Measurements from ENCODE around the gene RNF224. TPM values are rescaled to one million over a fixed set of nuclear protein-coding genes. Genes with fewer than 3 reads are reported as not detected.
A peak's percentile ranks its signal among the peaks of the same experiment; 100 is the strongest.

Gene RNF224
- total RNA-seq, 1 donor from 2014 or later, result not detected

DNA sequence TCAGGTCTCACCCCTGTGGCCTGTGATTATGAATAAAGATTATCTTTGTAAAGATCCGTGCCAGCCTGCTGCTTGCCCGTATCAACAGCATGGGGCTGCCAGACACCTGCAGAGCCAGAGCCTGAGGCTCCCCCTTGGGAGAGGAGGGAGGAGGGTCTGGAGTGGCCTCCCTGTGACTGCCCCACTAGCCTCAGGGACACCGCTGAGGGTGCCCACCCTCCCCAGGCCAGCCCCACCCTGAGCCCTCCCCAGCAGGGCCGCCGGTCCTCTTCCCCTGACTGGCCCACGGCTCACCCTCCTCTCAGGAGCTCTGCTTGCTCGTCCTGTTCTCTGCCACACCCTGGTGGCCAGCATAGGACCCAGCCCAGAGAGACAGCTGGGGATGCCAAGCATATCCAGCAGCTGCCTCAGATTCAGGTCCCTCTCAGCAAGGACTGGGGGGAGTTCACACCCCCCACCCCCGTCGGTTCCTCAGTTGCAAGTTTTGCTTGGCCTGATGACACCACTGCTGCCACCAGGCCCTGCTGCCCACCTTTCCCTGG lies 36.9 kb upstream of the RNF224 start:
- TF ChIP-seq, protein P1, sequence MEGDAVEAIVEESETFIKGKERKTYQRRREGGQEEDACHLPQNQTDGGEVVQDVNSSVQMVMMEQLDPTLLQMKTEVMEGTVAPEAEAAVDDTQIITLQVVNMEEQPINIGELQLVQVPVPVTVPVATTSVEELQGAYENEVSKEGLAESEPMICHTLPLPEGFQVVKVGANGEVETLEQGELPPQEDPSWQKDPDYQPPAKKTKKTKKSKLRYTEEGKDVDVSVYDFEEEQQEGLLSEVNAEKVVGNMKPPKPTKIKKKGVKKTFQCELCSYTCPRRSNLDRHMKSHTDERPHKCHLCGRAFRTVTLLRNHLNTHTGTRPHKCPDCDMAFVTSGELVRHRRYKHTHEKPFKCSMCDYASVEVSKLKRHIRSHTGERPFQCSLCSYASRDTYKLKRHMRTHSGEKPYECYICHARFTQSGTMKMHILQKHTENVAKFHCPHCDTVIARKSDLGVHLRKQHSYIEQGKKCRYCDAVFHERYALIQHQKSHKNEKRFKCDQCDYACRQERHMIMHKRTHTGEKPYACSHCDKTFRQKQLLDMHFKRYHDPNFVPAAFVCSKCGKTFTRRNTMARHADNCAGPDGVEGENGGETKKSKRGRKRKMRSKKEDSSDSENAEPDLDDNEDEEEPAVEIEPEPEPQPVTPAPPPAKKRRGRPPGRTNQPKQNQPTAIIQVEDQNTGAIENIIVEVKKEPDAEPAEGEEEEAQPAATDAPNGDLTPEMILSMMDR (IDR thresholded peaks at IDR 0.05; ENCODE audit: insufficient read depth, low read length, poor library complexity, severe bottlenecking), result peak; percentile 6
- H3K27me3 ChIP-seq (ENCODE audit: control insufficient read depth, insufficient read depth, low read length), result no peaks in the 10 kb centered on the region
- no peak for DNase-seq (ENCODE audit: low read depth)
- H3K36me3 ChIP-seq (ENCODE audit: control insufficient read depth, insufficient read depth, low read length), result no peaks in the 10 kb centered on the region
- H3K4me3 ChIP-seq (ENCODE audit: low read depth, low read length), result no peak overlapping the region

DNA sequence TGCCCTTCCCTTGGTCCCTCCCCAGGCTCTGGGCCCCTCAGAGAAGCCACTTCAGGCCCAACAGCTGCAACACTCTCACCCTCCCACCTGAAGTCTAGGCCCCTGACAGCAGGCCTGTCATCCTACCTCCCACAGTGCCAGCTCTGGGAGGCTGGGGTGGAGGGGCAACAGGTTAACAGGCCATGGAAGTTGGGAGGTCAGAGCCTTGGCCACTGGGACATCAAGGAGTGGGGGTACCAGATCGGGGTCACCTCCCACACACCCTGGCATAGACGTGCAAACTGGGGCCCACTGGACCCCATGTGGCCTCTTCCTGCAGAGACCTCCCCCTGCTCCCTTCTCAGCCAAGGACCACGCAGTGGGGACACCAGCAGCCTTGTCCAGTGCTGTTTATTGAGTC lies 36.1 kb upstream of the RNF224 start:
- no peak for DNase-seq (ENCODE audit: low read depth)
- no peaks in the 10 kb centered on the region for H3K27me3 ChIP-seq (ENCODE audit: control insufficient read depth, insufficient read depth, low read length)
- TF ChIP-seq, protein P1 (IDR thresholded peaks at IDR 0.05; ENCODE audit: insufficient read depth, low read length, poor library complexity, severe bottlenecking), result no peak
- no peaks in the 10 kb centered on the region for H3K36me3 ChIP-seq (ENCODE audit: control insufficient read depth, insufficient read depth, low read length)
- H3K4me3 ChIP-seq (ENCODE audit: low read depth, low read length), result no peak overlapping the region

DNA sequence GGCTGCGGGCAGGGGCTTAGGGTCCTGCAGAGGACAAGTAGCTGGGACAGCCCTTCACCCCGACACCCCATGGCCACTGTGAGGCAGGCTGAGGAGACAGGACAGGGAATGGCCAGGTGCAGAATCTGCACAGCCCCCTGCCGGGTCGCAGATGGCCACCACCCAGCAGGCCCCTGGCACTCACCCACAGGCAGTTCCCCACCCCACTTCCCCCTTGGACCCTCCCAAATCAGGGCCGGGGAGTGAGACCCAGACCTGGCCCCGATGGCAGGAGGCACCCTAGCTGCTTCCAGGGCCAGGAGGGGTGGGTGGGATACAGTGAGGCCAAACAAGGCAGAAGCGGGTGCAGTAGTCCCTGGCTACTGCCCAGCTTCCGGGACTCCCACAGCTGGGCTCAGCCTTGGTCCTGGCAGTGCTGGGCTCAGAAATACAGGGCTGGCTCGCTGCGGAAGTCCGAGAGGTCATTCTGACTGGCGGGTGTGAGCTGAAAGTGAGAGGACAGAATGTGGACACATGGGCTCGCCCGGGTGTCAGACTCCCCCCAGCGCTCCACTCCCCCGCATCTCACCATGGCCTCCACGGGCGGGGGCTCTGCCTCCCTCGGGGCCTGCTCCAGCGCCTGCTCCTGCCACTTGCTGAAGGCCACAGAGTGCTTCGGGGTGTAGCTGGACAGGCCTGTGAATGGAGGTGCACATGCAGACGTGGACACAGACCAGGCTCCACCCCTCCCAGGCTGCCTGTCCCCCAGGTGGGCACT lies 35.4 kb upstream of the RNF224 start:
- TF ChIP-seq, protein P1 (IDR thresholded peaks at IDR 0.05; ENCODE audit: insufficient read depth, low read length, poor library complexity, severe bottlenecking), result no peak
- no peak for DNase-seq (ENCODE audit: low read depth)
- no peaks in the 10 kb centered on the region for H3K36me3 ChIP-seq (ENCODE audit: control insufficient read depth, insufficient read depth, low read length)
- no peaks in the 10 kb centered on the region for H3K27me3 ChIP-seq (ENCODE audit: control insufficient read depth, insufficient read depth, low read length)
- no peak overlapping the region for H3K4me3 ChIP-seq (ENCODE audit: low read depth, low read length)

DNA sequence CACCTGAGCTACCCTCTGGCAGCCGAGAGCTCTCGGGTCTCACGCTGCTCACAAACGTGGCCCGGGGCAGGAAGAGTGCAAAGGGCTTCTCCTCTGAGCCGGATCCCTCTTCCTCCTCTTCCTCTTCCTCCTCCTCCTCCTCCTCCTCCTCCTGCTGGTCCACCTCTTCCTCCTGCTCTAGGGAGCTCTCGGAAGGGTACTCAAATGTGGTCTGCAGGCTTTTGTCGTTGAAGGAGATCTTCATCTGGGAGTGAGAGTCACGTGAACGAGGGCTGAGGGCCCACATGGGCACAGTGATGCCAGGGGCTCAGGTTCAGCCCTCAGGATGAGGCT lies 34.9 kb upstream of the RNF224 start:
- H3K4me3 ChIP-seq (ENCODE audit: low read depth, low read length), result no peak overlapping the region
- TF ChIP-seq, protein P1 (IDR thresholded peaks at IDR 0.05; ENCODE audit: insufficient read depth, low read length, poor library complexity, severe bottlenecking), result no peak
- no peak for DNase-seq (ENCODE audit: low read depth)
- H3K36me3 ChIP-seq (ENCODE audit: control insufficient read depth, insufficient read depth, low read length), result no peaks in the 10 kb centered on the region
- no peaks in the 10 kb centered on the region for H3K27me3 ChIP-seq (ENCODE audit: control insufficient read depth, insufficient read depth, low read length)

DNA sequence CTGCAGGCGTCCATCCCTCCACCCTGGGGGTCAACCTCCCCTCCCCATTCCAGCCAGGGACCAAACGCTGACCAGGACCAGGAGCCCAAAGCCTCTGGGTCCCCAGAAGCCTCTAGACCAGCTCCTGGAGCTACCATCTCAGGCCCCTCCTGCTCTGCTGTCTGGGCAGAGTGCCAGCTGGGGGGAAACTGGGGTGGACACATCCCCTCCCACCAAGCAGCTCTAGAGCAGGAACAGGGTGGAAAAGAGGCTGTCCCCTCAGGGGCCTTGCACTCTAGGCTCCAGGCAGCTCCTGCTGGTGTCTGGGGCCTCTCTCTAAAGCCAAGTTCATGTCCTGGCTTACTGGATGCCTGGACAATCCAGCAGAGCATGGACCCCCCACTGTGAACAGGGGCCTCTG lies 34.4 kb upstream of the RNF224 start:
- no peak overlapping the region for H3K4me3 ChIP-seq (ENCODE audit: low read depth, low read length)
- TF ChIP-seq, protein P1 (IDR thresholded peaks at IDR 0.05; ENCODE audit: insufficient read depth, low read length, poor library complexity, severe bottlenecking), result no peak
- no peak for DNase-seq (ENCODE audit: low read depth)
- H3K36me3 ChIP-seq (ENCODE audit: control insufficient read depth, insufficient read depth, low read length), result no peaks in the 10 kb centered on the region
- no peaks in the 10 kb centered on the region for H3K27me3 ChIP-seq (ENCODE audit: control insufficient read depth, insufficient read depth, low read length)

DNA sequence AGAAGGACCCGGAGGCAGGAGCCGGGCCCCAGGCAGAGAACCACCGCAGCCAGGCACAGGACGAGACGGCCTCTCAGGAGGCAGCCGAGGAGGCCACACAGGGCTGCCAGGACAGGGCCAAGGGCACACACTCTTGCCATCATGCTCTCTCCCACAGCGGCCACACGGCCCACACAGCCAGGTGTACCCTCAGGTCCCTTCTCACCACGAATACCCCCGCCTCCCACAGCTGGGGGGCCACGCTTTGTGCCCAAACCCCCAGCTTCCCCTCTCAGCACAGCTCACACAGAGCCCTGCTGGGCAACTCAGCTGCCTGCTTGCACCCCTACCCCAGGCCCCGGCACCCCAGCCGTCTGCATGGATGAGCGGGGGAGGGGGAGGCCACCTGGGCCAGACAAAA lies 33.5 kb upstream of the RNF224 start:
- Histone ChIP-seq H3K4me3 (ENCODE audit: low read depth, low read length) (no peak overlapping the region), H3K27me3 (ENCODE audit: control insufficient read depth, insufficient read depth, low read length) (no peaks in the 10 kb centered on the region), H3K36me3 (ENCODE audit: control insufficient read depth, insufficient read depth, low read length) (no peaks in the 10 kb centered on the region)
- DNase-seq (ENCODE audit: low read depth), result no peak
- TF ChIP-seq, protein P1 (IDR thresholded peaks at IDR 0.05; ENCODE audit: insufficient read depth, low read length, poor library complexity, severe bottlenecking), result no peak

Data from kidney epithelial cell (primary cell).